ENCODE data around the gene KLHL22. TPM values are rescaled to one million over a fixed set of nuclear protein-coding genes. Genes with fewer than 3 reads are reported as not detected.
A peak's percentile ranks its signal among the peaks of the same experiment; 100 is the strongest.

KLHL22 gene
- total RNA-seq, 1 experiment from 2014 or later: 14.5 TPM

- no peak overlapping the region for H3K27ac ChIP-seq (ENCODE audit: low read length)
- H3K9me3 ChIP-seq (ENCODE audit: control insufficient read depth, insufficient read depth, low read depth, low read length): no peaks in the 10 kb centered on the region
- BruUV-seq (replicated peaks): no TSS peak
- intact Hi-C loops (cut with micrococcal nuclease; ENCODE audit: unreplicated experiment) (no loop called here), in situ Hi-C loops (cut with HindIII; ENCODE audit: low pct_unique_long_range_greater_than_20kb, low sequenced_read_pairs) (no loop called here)
- ChIA-PET CTCF (interaction anchor here (0.6 kb wide), 1 partner anchor 50 kb away, joined by 3 read pairs; no protein-coding TSS in a partner anchor), POLR2A (no interaction called here)
- no peak overlapping the region for H3K4me3 ChIP-seq (ENCODE audit: low read depth in 2 of 2, low read length in 2 of 2)
- no peaks in the 10 kb centered on the region for H3K27me3 ChIP-seq (ENCODE audit: control insufficient read depth, insufficient read depth, low read length)
- DNase-seq (ENCODE audit: low read depth, low spot score) (no peak), ATAC-seq (no peak)
- no peaks in the 10 kb centered on the region; the same call in 1 of the 2 replicates for H3K36me3 ChIP-seq (ENCODE audit: control insufficient read depth, insufficient read depth, low read length)
- peaks cover 3% of the 10 kb centered on the region for H3K4me1 ChIP-seq (ENCODE audit: control insufficient read depth, insufficient read depth, low read length)
- TF ChIP-seq CTCF (IDR thresholded peaks at IDR 0.05) (no peak), TCF7L2 (IDR thresholded peaks at IDR 0.05; ENCODE audit: low read depth, low read length) (no peak), SIN3A (IDR thresholded peaks at IDR 0.05; ENCODE audit: borderline replicate concordance, insufficient read depth, low read depth, low read length) (no peak)
Measured at GRCh38 chr22:20498913-20499312, 3.3 kb upstream of the KLHL22 start.

GRCh38 chr22:20497426-20497825, 1.8 kb upstream of the KLHL22 start:
- Histone ChIP-seq H3K4me1 (ENCODE audit: control insufficient read depth, insufficient read depth, low read length) (no peaks in the 10 kb centered on the region; the same call in 1 of the 2 replicates), H3K36me3 (ENCODE audit: control insufficient read depth, insufficient read depth, low read length) (no peaks in the 10 kb centered on the region; the same call in 1 of the 2 replicates), H3K4me3 (ENCODE audit: low read depth in 2 of 2, low read length in 2 of 2) (no peak overlapping the region), H3K27me3 (ENCODE audit: control insufficient read depth, insufficient read depth, low read length) (no peaks in the 10 kb centered on the region), H3K27ac (ENCODE audit: low read length) (peak overlapping the region; percentile 12; the same call in 1 of the 2 replicates), H3K9me3 (ENCODE audit: control insufficient read depth, insufficient read depth, low read depth, low read length) (no peaks in the 10 kb centered on the region)
- DNase-seq (ENCODE audit: low read depth, low spot score): no peak
- TF ChIP-seq CTCF (IDR thresholded peaks at IDR 0.05) (no peak), SIN3A (IDR thresholded peaks at IDR 0.05; ENCODE audit: borderline replicate concordance, insufficient read depth, low read depth, low read length) (no peak), POLR2AphosphoS5 (IDR thresholded peaks at IDR 0.05; ENCODE audit: low read depth, low read length) (no peak), REST (IDR thresholded peaks at IDR 0.05; ENCODE audit: insufficient read depth in 1 of 2, low read depth in 2 of 2, low read length in 1 of 2) (no peak), TCF7L2 (IDR thresholded peaks at IDR 0.05; ENCODE audit: low read depth, low read length) (no peak)
- ATAC-seq: no peak
- intact Hi-C loops (cut with micrococcal nuclease; ENCODE audit: unreplicated experiment) (no loop called here), in situ Hi-C loops (cut with HindIII; ENCODE audit: low pct_unique_long_range_greater_than_20kb, low sequenced_read_pairs) (no loop called here)
- ChIA-PET CTCF (interaction anchor here (0.6 kb wide), 1 partner anchor 79 kb away, joined by 10 read pairs; no protein-coding TSS in a partner anchor), POLR2A (no interaction called here)
- BruUV-seq (replicated peaks): no TSS peak

Data from Panc1 (cell line).